HL-60 (cell line): Measurements from ENCODE around the gene RNLS.

Experiments used
- DNase-seq, 2 experiments: peaks; one replicate each; pipeline ENCODE4 v3.0.0-alpha.2; 2010 to 2020; ENCODE audit warnings: low read depth in 1 of 2, low spot score in 1 of 2
- H3K27ac ChIP-seq: fragments of 250-450 bp; sonication (Bioruptor Pico); replicated peaks from 2 replicates; pipeline ENCODE4 v1.5.1; 2020; ENCODE audit warnings: mild to moderate bottlenecking, moderate library complexity
- H3K27me3 ChIP-seq: fragments of 250-450 bp; sonication (Bioruptor Pico); 2 replicates; pipeline ENCODE4 v1.5.1; 2021; ENCODE audit warnings: mild to moderate bottlenecking, moderate library complexity; ENCODE audit not compliant: insufficient read depth, poor library complexity, severe bottlenecking
- H3K4me3 ChIP-seq: replicated peaks from 2 replicates; pipeline ENCODE4 v1.5.1; 2011; ENCODE audit warnings: mild to moderate bottlenecking, control low read depth, low read length; ENCODE audit not compliant: insufficient read depth
- CTCF ChIP-seq: IDR thresholded peaks from one replicate; pipeline ENCODE4 v1.5.1; 2011; ENCODE audit warnings: low read length, control low read depth, inconsistent platforms; ENCODE audit not compliant: insufficient read depth
- GABPA ChIP-seq: IDR thresholded peaks from 2 replicates; pipeline ENCODE4 v1.6.1; 2012; ENCODE audit warnings: low read depth
- POLR2AphosphoS5 ChIP-seq: IDR thresholded peaks from 2 replicates; pipeline ENCODE4 v1.6.1; 2012; ENCODE audit warnings: low read depth
- REST ChIP-seq: IDR thresholded peaks from 2 replicates; pipeline ENCODE4 v1.6.1; 2012; ENCODE audit warnings: low read depth; ENCODE audit not compliant: insufficient replicate concordance
- SPI1 ChIP-seq: IDR thresholded peaks from 2 replicates; pipeline ENCODE4 v1.6.1; 2012; ENCODE audit warnings: low read depth, mild to moderate bottlenecking, borderline replicate concordance

The RNLS gene

GRCh38 chr10:88505680-88506215 is 77.4 kb downstream of the RNLS start:
- no peak for DNase-seq
- TF ChIP-seq POLR2AphosphoS5, result no peak
- no peak for TF ChIP-seq REST
- TF ChIP-seq GABPA, result no peak
- TF ChIP-seq CTCF, result no peak
- no peak for TF ChIP-seq SPI1
- Histone ChIP-seq H3K27me3 (no peaks in the 10 kb centered on the region), H3K27ac (no peak overlapping the region), H3K4me3 (no peak overlapping the region)

- TF ChIP-seq REST, result no peak
- no peak for TF ChIP-seq CTCF
- TF ChIP-seq GABPA, result no peak
- no peak for TF ChIP-seq SPI1
- Histone ChIP-seq H3K4me3 (no peak overlapping the region), H3K27ac (no peak overlapping the region), H3K27me3 (no peaks in the 10 kb centered on the region)
- DNase-seq, result no peak
These were observed 77.9 kb downstream of the RNLS start for GRCh38 chr10:88505265-88505664.

GRCh38 chr10:88500656-88501055 is 82.5 kb downstream of the RNLS start:
- H3K4me3 ChIP-seq, result no peak overlapping the region
- TF ChIP-seq GABPA (no peak), CTCF (no peak), POLR2AphosphoS5 (no peak), SPI1 (no peak), REST (no peak)
- no peak overlapping the region for H3K27ac ChIP-seq
- no peaks in the 10 kb centered on the region for H3K27me3 ChIP-seq
- no peak for DNase-seq
